GM18951 (cell line): ENCODE measurements around the gene CYREN.

Experiments
- POLR2A ChIP-seq: IDR thresholded peaks from 4 replicates; pipeline ENCODE4 v1.6.1; 2011; ENCODE audit warnings: mild to moderate bottlenecking; ENCODE audit not compliant: insufficient read length, insufficient read depth; ENCODE audit errors: extremely low read depth
- in situ Hi-C: fragments of 300-500 bp; cut with MboI; formaldehyde crosslinking; loops from one replicate; pipeline ENCODE4 v1.12.0; 2022; ENCODE audit warnings: low sequenced_read_pairs, mixed read lengths, inconsistent platforms; ENCODE audit not compliant: unreplicated experiment

The CYREN gene

GRCh38 chr7:135121868-135122267 lies 48.6 kb downstream of the CYREN start:
- TF ChIP-seq POLR2A = no peak
- in situ Hi-C loops = no loop called here

- TF ChIP-seq POLR2A = no peak
- in situ Hi-C loops = no loop called here
Observed at GRCh38 chr7:135117096-135117495, 53.4 kb downstream of the CYREN start.
